ENCODE data around the gene FHOD3.

- TF ChIP-seq REST (IDR thresholded peaks at IDR 0.05; ENCODE audit: insufficient read depth in 1 of 2, low read depth in 2 of 2, low read length in 2 of 2) = no peak
- no peak for TF ChIP-seq POLR2AphosphoS5 (IDR thresholded peaks at IDR 0.05; ENCODE audit: low read depth, low read length)
- TF ChIP-seq FOXP2 (optimal IDR thresholded peaks at IDR 0.05; ENCODE audit: borderline replicate concordance, extremely low read depth, extremely low read length, insufficient read depth) = no peak
These were observed 80.7 kb downstream of the FHOD3 start for GRCh38 chr18:36378205-36378604.

Measured in PFSK-1 (cell line).